Endothelial cell of umbilical vein (primary cell): Measurements from ENCODE around the gene LRP1B.

ENCODE experiments used
- POLR2A ChIP-seq: IDR thresholded peaks from 2 replicates; pipeline ENCODE4 v1.6.1; 2012; ENCODE audit warnings: low read depth, mild to moderate bottlenecking, control low read depth, low read length
- TF ChIP-seq, protein P1 (sequence below), 2 donors: IDR thresholded peaks; 1 replicate in 1 of 2; 2 replicates in 1 of 2; pipeline ENCODE4 v1.5.1; 2011; ENCODE audit warnings: low read length in 2 of 2, mild to moderate bottlenecking in 2 of 2, moderate library complexity in 2 of 2, control low read depth in 1 of 2, inconsistent platforms in 1 of 2, low read depth in 1 of 2; ENCODE audit not compliant: insufficient read depth in 1 of 2; ENCODE audit errors: extremely low read depth in 1 of 2

DNA sequence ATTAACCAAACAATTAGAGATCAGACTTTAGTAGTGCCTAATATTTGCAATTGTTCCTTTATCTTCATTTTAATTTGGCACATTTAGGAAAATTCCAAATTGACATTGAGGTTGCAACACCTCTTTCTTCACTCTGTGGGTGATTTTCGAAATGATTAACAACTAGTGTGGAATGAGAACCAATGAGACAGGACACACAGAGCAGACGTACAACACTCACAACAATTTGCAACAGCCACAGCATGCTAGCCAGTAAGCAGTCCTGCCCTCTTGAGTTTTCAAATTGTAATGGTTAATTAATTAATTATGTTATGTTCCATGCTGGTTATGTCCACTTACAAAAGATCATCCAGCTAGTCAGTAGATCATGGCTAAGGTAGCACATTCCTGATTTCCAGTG is 339.3 kb downstream of the LRP1B start:
- TF ChIP-seq, protein P1, sequence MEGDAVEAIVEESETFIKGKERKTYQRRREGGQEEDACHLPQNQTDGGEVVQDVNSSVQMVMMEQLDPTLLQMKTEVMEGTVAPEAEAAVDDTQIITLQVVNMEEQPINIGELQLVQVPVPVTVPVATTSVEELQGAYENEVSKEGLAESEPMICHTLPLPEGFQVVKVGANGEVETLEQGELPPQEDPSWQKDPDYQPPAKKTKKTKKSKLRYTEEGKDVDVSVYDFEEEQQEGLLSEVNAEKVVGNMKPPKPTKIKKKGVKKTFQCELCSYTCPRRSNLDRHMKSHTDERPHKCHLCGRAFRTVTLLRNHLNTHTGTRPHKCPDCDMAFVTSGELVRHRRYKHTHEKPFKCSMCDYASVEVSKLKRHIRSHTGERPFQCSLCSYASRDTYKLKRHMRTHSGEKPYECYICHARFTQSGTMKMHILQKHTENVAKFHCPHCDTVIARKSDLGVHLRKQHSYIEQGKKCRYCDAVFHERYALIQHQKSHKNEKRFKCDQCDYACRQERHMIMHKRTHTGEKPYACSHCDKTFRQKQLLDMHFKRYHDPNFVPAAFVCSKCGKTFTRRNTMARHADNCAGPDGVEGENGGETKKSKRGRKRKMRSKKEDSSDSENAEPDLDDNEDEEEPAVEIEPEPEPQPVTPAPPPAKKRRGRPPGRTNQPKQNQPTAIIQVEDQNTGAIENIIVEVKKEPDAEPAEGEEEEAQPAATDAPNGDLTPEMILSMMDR (IDR thresholded peaks at IDR 0.05; ENCODE audit: extremely low read depth in 1 of 2, insufficient read depth in 1 of 2, low read depth in 1 of 2, low read length in 2 of 2) = no peak
- no peak for TF ChIP-seq POLR2A
